ENCODE data around the gene CYP1B1.

DNA sequence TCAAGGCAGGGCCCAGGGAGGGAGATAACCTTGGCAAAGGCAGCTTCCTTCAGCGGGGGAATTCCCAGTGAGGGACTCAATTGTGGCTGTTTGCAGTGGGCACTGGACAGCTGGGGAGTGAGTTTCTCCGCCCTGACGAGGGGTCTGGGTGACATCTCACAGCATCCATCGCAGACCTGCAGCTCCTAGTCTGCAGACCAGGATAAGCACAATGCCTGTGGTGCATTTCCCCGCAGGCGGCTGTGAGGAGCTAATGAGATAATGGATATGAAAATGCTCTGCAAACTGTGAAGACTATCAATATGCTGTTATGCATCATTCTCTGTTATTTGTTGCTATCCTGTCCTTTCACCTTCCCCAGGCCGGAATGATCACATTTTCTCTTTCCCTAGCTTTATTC, 30.0 kb upstream of the CYP1B1 start:
- TF ChIP-seq EZH2 (IDR thresholded peaks at IDR 0.05) (no peak), POLR2AphosphoS5 (IDR thresholded peaks at IDR 0.05; ENCODE audit: borderline replicate concordance, low read depth, low read length) (no peak)

All from SK-N-MC (cell line).